Measurements from ENCODE around the gene NELL2. TPM values are rescaled to one million over a fixed set of nuclear protein-coding genes. Genes with fewer than 3 reads are reported as not detected.

Gene NELL2
- total RNA-seq, 1 experiment from 2014 or later: 32.7 TPM

DNA sequence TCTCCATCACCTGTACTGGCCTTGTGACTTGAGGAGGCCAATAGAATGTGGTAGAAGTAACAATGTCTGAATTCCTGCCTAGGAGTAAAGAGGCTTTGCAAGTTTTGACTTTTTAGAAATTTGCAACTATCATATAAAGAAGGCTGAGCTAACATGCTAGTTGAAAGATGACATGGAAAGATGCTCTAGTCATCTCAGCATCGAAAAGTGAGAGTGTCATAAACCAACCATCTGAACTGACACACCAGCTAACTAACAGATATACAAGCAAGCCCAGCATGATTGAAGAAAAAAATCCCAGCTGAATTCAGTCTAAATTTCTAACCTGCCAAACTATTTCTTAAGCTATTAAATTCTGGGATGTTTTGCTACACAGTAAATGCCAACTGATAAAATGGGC, 116.8 kb downstream of the NELL2 start:
- H3K9me3 ChIP-seq (ENCODE audit: control insufficient read depth, low read depth, low read length): no peaks in the 10 kb centered on the region
- no peaks in the 10 kb centered on the region for H4K20me1 ChIP-seq (ENCODE audit: control insufficient read depth, insufficient read depth, insufficient read length)
- H2AK5ac ChIP-seq (ENCODE audit: insufficient read length, low read length): no peak overlapping the region
- no peak overlapping the region for H3T11ph ChIP-seq (ENCODE audit: low read length)
- H3K27ac Mint-ChIP-seq: no peak overlapping the region
- H3K14ac ChIP-seq (ENCODE audit: insufficient read depth, low read length): no peak overlapping the region
- no peak overlapping the region for H4K91ac ChIP-seq (ENCODE audit: insufficient read length, low read depth, low read length)
- no peak overlapping the region for H3K23ac ChIP-seq (ENCODE audit: insufficient read length, low read depth, low read length)
- DNase-seq: no peak
- H3K4me1 Mint-ChIP-seq: peaks cover 19 to 21% of the 10 kb centered on the region in 2 experiments
- no peaks in the 10 kb centered on the region for H3K27me3 ChIP-seq (ENCODE audit: insufficient read depth, low read length)
- no peak overlapping the region for H3K4me3 Mint-ChIP-seq
- H3K79me1 ChIP-seq (ENCODE audit: insufficient read depth, low read depth, low read length, poor library complexity, severe bottlenecking): no peaks in the 10 kb centered on the region
- H2BK5ac ChIP-seq (ENCODE audit: insufficient read length, low read length): no peak overlapping the region
- H3K27ac ChIP-seq (ENCODE audit: insufficient read length, low read depth, low read length): no peak overlapping the region
- peaks cover 0 to 3% (median 3%) of the 10 kb centered on the region in 3 experiments; a peak in 4 of 7 replicates for H3K36me3 Mint-ChIP-seq (ENCODE audit: insufficient read depth in 1 of 3, low read depth in 3 of 3)
- TF ChIP-seq CTCF (conservative IDR thresholded peaks at IDR 0.05): no peak
- H3K9me3 Mint-ChIP-seq: no peaks in the 10 kb centered on the region
- WGBS (ENCODE audit: extremely low coverage, insufficient read length, low lambda C conversion rate): no CpG with 5 or more reads among the region's 1 CpG
- H2BK120ac ChIP-seq (ENCODE audit: low read depth, low read length, poor library complexity, severe bottlenecking): no peak overlapping the region
- H3K18ac ChIP-seq (ENCODE audit: insufficient read length, low read depth, low read length): no peak overlapping the region
- H3K4me2 ChIP-seq (ENCODE audit: insufficient read depth, insufficient read length, low read length): no peak overlapping the region
- H2BK12ac ChIP-seq (ENCODE audit: insufficient read length, low read depth, low read length): no peak overlapping the region
- H4K8ac ChIP-seq (replicated peaks; ENCODE audit: insufficient read length, low read depth, low read length): no peak overlapping the region
- no peak overlapping the region for H3K9ac ChIP-seq (ENCODE audit: extremely low read depth, insufficient read length, low read length)
- H3K4ac ChIP-seq (ENCODE audit: low read depth, low read length): no peak overlapping the region
- H3K56ac ChIP-seq (ENCODE audit: insufficient read length, low read depth, low read length): no peak overlapping the region
- H3K23me2 ChIP-seq (ENCODE audit: insufficient read length, low read depth, low read length, poor library complexity, severe bottlenecking): no peaks in the 10 kb centered on the region
- H3K79me2 ChIP-seq (ENCODE audit: insufficient read depth, low read length): no peaks in the 10 kb centered on the region
- no peak overlapping the region for H2BK15ac ChIP-seq (ENCODE audit: low read depth, low read length)
- H2AFZ ChIP-seq (ENCODE audit: low read length): no peak overlapping the region
- H3K27me3 Mint-ChIP-seq (ENCODE audit: low read depth): no peaks in the 10 kb centered on the region
- no peak overlapping the region for H2BK20ac ChIP-seq (ENCODE audit: low read depth, low read length, poor library complexity, severe bottlenecking)
- no peak overlapping the region for H4K5ac ChIP-seq (ENCODE audit: insufficient read length, low read depth, low read length)
- H3K4me1 ChIP-seq (ENCODE audit: insufficient read depth, low read length): no peaks in the 10 kb centered on the region

All from H9 (cell line).